Vagina (tissue), 2 donors: ENCODE measurements around the gene BAHCC1. TPM values are rescaled to one million over a fixed set of nuclear protein-coding genes. Genes with fewer than 3 reads are reported as not detected.

ENCODE experiments used
- DNase-seq, 2 donors: peaks; one replicate each; pipeline ENCODE4 v3.0.0-alpha.2; 2017; ENCODE audit errors: extremely low spot score in 2 of 2
- H3K27ac ChIP-seq: fragments of 200-600 bp; sonication (generic); one replicate; pipeline ENCODE4 v1.5.1; 2019
- H3K27me3 ChIP-seq: fragments of 200-600 bp; sonication (generic); one replicate; pipeline ENCODE4 v1.5.1; 2019
- H3K36me3 ChIP-seq, 2 donors: fragments of 200-600 bp; sonication (generic); one replicate each; pipeline ENCODE4 v1.5.1; 2017 to 2019
- H3K4me1 ChIP-seq: fragments of 200-600 bp; sonication (generic); one replicate; pipeline ENCODE4 v1.5.1; 2019
- H3K4me3 ChIP-seq, 2 donors: fragments of 200-600 bp; sonication (generic); 1 replicate in 1 of 2; 2 replicates in 1 of 2; pipeline ENCODE4 v1.5.1; 2016 to 2019
- H3K9me3 ChIP-seq: fragments of 200-600 bp; sonication (generic); one replicate; pipeline ENCODE4 v1.5.1; 2019
- CTCF ChIP-seq, 3 experiments: fragments of 450-650 bp in 2 of 3; fragments of 200-600 bp in 1 of 3; sonication (generic) in 1 of 3; IDR thresholded peaks; one replicate each; pipeline ENCODE4 v1.5.1; 2017 to 2019; ENCODE audit warnings: antibody characterized with exemption in 3 of 3, mild to moderate bottlenecking in 2 of 3, moderate library complexity in 2 of 3
- POLR2A ChIP-seq, 2 donors: fragments of 450-650 bp; IDR thresholded peaks; one replicate each; pipeline ENCODE4 v1.6.1; 2017; ENCODE audit warnings: antibody characterized with exemption in 2 of 2, mild to moderate bottlenecking in 2 of 2, moderate library complexity in 2 of 2
- POLR2AphosphoS5 ChIP-seq, 2 donors: sonication (generic); formaldehyde crosslinking; IDR thresholded peaks; one replicate each; pipeline ENCODE4 v1.9.0; 2017; ENCODE audit warnings: antibody characterized with exemption in 2 of 2, mild to moderate bottlenecking in 2 of 2, low read depth in 1 of 2; ENCODE audit not compliant: insufficient read depth in 1 of 2
- intact Hi-C: fragments of 100-400 bp; cut with DNase I; formaldehyde crosslinking; loops from one replicate; pipeline ENCODE4 v1.15.1; 2023
- total RNA-seq: library from RNA; depleted of rRNA; stranded (reverse); fragments of >200 nt; gene quantifications from one replicate; pipeline ENCODE4 v1.2.3, GENCODE V29; 2016

The BAHCC1 gene
- total RNA-seq, 1 donor from 2014 or later: 9.1 TPM

DNA sequence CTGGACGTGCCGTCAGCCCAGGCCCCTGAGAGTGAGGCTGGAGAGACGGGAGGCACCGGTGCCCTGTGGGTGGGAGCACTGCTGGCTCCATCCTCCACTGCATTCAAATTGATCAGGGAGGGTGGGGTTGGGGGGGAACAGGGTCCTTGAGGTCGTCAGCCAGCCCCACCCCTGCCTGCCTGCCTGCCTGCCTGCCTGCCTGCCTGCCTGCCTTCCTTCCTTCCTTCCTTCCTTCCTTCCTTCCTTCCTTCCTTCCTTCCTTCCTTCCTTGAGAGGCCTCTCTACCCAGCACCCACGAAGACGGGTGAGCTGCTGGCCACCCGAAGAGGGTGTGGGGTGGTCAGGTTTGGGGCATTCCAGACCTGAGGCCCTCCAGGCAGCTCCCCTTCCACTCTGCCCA lies 16.0 kb downstream of the BAHCC1 start:
- H3K36me3 ChIP-seq: no peaks in the 10 kb centered on the region
- intact Hi-C loops: no loop called here
- peaks cover 27% of the 10 kb centered on the region for H3K4me1 ChIP-seq
- TF ChIP-seq POLR2A (IDR thresholded peaks at IDR 0.05): no peak
- no peak for TF ChIP-seq CTCF (IDR thresholded peaks at IDR 0.05)
- TF ChIP-seq POLR2AphosphoS5 (IDR thresholded peaks at IDR 0.05; ENCODE audit: insufficient read depth in 1 of 2, low read depth in 1 of 2): no peak
- H3K27ac ChIP-seq: no peak overlapping the region
- DNase-seq: no peak
- no peak overlapping the region for H3K4me3 ChIP-seq
- H3K27me3 ChIP-seq: no peaks in the 10 kb centered on the region
- no peaks in the 10 kb centered on the region for H3K9me3 ChIP-seq

- Histone ChIP-seq H3K4me3 (no peak overlapping the region), H3K9me3 (no peaks in the 10 kb centered on the region), H3K27me3 (no peaks in the 10 kb centered on the region), H3K36me3 (no peaks in the 10 kb centered on the region), H3K4me1 (peaks cover 25% of the 10 kb centered on the region), H3K27ac (no peak overlapping the region)
- intact Hi-C loops: no loop called here
- no peak for DNase-seq
- no peak for TF ChIP-seq POLR2A (IDR thresholded peaks at IDR 0.05)
- no peak for TF ChIP-seq POLR2AphosphoS5 (IDR thresholded peaks at IDR 0.05; ENCODE audit: insufficient read depth in 1 of 2, low read depth in 1 of 2)
- TF ChIP-seq CTCF (IDR thresholded peaks at IDR 0.05): no peak
These were observed 17.3 kb downstream of the BAHCC1 start for GRCh38 chr17:81412490-81413093.

GRCh38 chr17:81413497-81414135 lies 18.4 kb downstream of the BAHCC1 start:
- Histone ChIP-seq H3K4me3 (no peak overlapping the region), H3K27ac (no peak overlapping the region), H3K9me3 (no peaks in the 10 kb centered on the region), H3K4me1 (peaks cover 36% of the 10 kb centered on the region), H3K27me3 (no peaks in the 10 kb centered on the region), H3K36me3 (no peaks in the 10 kb centered on the region)
- TF ChIP-seq POLR2A (IDR thresholded peaks at IDR 0.05) (no peak), CTCF (IDR thresholded peaks at IDR 0.05) (no peak), POLR2AphosphoS5 (IDR thresholded peaks at IDR 0.05; ENCODE audit: insufficient read depth in 1 of 2, low read depth in 1 of 2) (no peak)
- DNase-seq: no peak
- intact Hi-C loops: no loop called here

GRCh38 chr17:81414756-81415516 lies 19.7 kb downstream of the BAHCC1 start:
- peaks cover 49% of the 10 kb centered on the region for H3K4me1 ChIP-seq
- intact Hi-C loops: no loop called here
- no peak overlapping the region for H3K27ac ChIP-seq

More at GRCh38 chr17:81414756-81415516, 19.7 kb downstream of the BAHCC1 start:
- Histone ChIP-seq H3K27me3 (no peaks in the 10 kb centered on the region), H3K9me3 (no peaks in the 10 kb centered on the region), H3K36me3 (no peaks in the 10 kb centered on the region), H3K4me3 (no peak overlapping the region)
- TF ChIP-seq POLR2A (IDR thresholded peaks at IDR 0.05) (no peak), CTCF (IDR thresholded peaks at IDR 0.05) (no peak), POLR2AphosphoS5 (IDR thresholded peaks at IDR 0.05; ENCODE audit: insufficient read depth in 1 of 2, low read depth in 1 of 2) (no peak)
- DNase-seq: no peak
